Neural cell (in vitro differentiated cells): ENCODE data around the gene MAP1LC3A. TPM values are rescaled to one million over a fixed set of nuclear protein-coding genes. Genes with fewer than 3 reads are reported as not detected.

Experiments
- H2AFZ ChIP-seq: fragments of 200-600, 300-800 bp; sonication (generic), shearing (Covaris generic); 2 replicates; pipeline ENCODE4 v1.6.0; 2014; ENCODE audit warnings: low read depth, mild to moderate bottlenecking, antibody characterized with exemption, low read length, moderate library complexity
- H3F3A ChIP-seq: fragments of 200-600 bp; shearing (Covaris generic); 2 replicates; pipeline ENCODE4 v1.6.1; 2016; ENCODE audit warnings: mild to moderate bottlenecking, moderate library complexity, mixed read lengths, antibody characterized with exemption, low read length; ENCODE audit not compliant: insufficient read depth, poor library complexity, severe bottlenecking
- H3K27ac ChIP-seq: fragments of 200-600, 300-800 bp; sonication (generic), shearing (Covaris generic); 2 replicates; pipeline ENCODE4 v1.5.1; 2014; ENCODE audit warnings: mild to moderate bottlenecking, low read length, moderate library complexity
- H3K27me3 ChIP-seq: fragments of 300-800, 200-600 bp; sonication (generic), shearing (Covaris generic); 2 replicates; pipeline ENCODE4 v1.6.0; 2014; ENCODE audit warnings: mild to moderate bottlenecking, low read depth, low read length, moderate library complexity; ENCODE audit not compliant: insufficient read depth
- H3K36me3 ChIP-seq: fragments of 300-800, 200-600 bp; sonication (generic), shearing (Covaris generic); 2 replicates; pipeline ENCODE4 v1.5.1; 2014; ENCODE audit warnings: mild to moderate bottlenecking, antibody characterized with exemption, low read length, moderate library complexity; ENCODE audit not compliant: insufficient read depth
- H3K4me2 ChIP-seq: fragments of 300-800, 200-600 bp; sonication (generic), shearing (Covaris generic); 2 replicates; pipeline ENCODE4 v1.6.0; 2014; ENCODE audit warnings: mild to moderate bottlenecking, low read length
- H3K4me3 ChIP-seq: fragments of 300-800, 200-600 bp; sonication (generic), shearing (Covaris generic); 2 replicates; pipeline ENCODE4 v1.5.1; 2014; ENCODE audit warnings: mild to moderate bottlenecking, low read length, moderate library complexity
- H3K79me2 ChIP-seq: fragments of 200-600 bp; shearing (Covaris generic); replicated peaks from 2 replicates; pipeline ENCODE4 v1.6.0; 2014; ENCODE audit warnings: mild to moderate bottlenecking, low read length, moderate library complexity; ENCODE audit not compliant: insufficient read depth
- H3K9ac ChIP-seq: fragments of 300-800, 200-600 bp; sonication (generic), shearing (Covaris generic); 2 replicates; pipeline ENCODE4 v1.6.1; 2016; ENCODE audit warnings: mild to moderate bottlenecking, low read length, mixed read lengths
- H3K9me2 ChIP-seq: fragments of 200-600 bp; shearing (Covaris generic); 2 replicates; pipeline ENCODE4 v1.6.1; 2016; ENCODE audit warnings: mild to moderate bottlenecking, low read length, mixed read lengths; ENCODE audit not compliant: insufficient read depth
- H3K9me3 ChIP-seq: fragments of 200-600, 300-800 bp; sonication (generic), shearing (Covaris generic); 2 replicates; pipeline ENCODE4 v1.6.1; 2016; ENCODE audit warnings: mild to moderate bottlenecking, mixed run types, low read length, moderate library complexity, mixed read lengths
- H4K20me1 ChIP-seq: fragments of 200-600 bp; shearing (Covaris generic); 2 replicates; pipeline ENCODE4 v1.6.1; 2016; ENCODE audit warnings: mild to moderate bottlenecking, mixed run types; ENCODE audit not compliant: insufficient read depth
- EP300 ChIP-seq: fragments of 450-650 bp; conservative IDR thresholded peaks from 2 replicates; pipeline ENCODE4 v1.6.1; 2014; ENCODE audit warnings: antibody characterized with exemption, mild to moderate bottlenecking, moderate library complexity; ENCODE audit not compliant: poor library complexity, severe bottlenecking
- EZH2 ChIP-seq: fragments of 200-600, 300-800 bp; shearing (Covaris generic), sonication (generic); IDR thresholded peaks from 2 replicates; pipeline ENCODE4 v1.6.1; 2014; ENCODE audit warnings: antibody characterized with exemption, low read length, borderline replicate concordance, mild to moderate bottlenecking; ENCODE audit not compliant: insufficient read depth, poor library complexity, severe bottlenecking
- POLR2AphosphoS5 ChIP-seq: IDR thresholded peaks from 2 replicates; pipeline ENCODE4 v1.6.1; 2012
- RAD21 ChIP-seq: fragments of 450-650 bp; conservative IDR thresholded peaks from 2 replicates; pipeline ENCODE4 v1.6.1; 2014; ENCODE audit warnings: antibody characterized with exemption, mild to moderate bottlenecking, moderate library complexity
- REST ChIP-seq: IDR thresholded peaks from 2 replicates; pipeline ENCODE4 v1.6.1; 2012; ENCODE audit warnings: borderline replicate concordance
- SMC3 ChIP-seq: fragments of 450-650 bp; conservative IDR thresholded peaks from 2 replicates; pipeline ENCODE4 v1.6.1; 2014; ENCODE audit warnings: antibody characterized with exemption, mild to moderate bottlenecking, moderate library complexity; ENCODE audit not compliant: poor library complexity
- TAF1 ChIP-seq: IDR thresholded peaks from 2 replicates; pipeline ENCODE4 v1.6.1; 2012; ENCODE audit warnings: low read depth
- polyA plus RNA-seq: library from polyadenylated mRNA; depleted of rRNA; stranded (reverse); fragments of >200 nt; gene quantifications from 2 replicates; pipeline ENCODE4 v1.2.3, GENCODE V29; 2014
- small RNA-seq, 3 experiments: library from RNA; depleted of rRNA; stranded (forward); fragments of <200 nt; gene quantifications; one replicate each; pipeline ENCODE3, GENCODE V24; 2012

Gene MAP1LC3A
- polyA plus RNA-seq, 1 donor from 2014 or later = 56.2 TPM

GRCh38 chr20:34607066-34607465 is 48.5 kb downstream of the MAP1LC3A start:
- no peak for TF ChIP-seq REST
- no peak for TF ChIP-seq SMC3
- TF ChIP-seq EZH2 = no peak
- no peak for TF ChIP-seq POLR2AphosphoS5
- no peak for TF ChIP-seq TAF1
- TF ChIP-seq EP300 = no peak
- no peak for TF ChIP-seq RAD21
- H3K4me3 ChIP-seq = no peak overlapping the region
- H3K27me3 ChIP-seq = no peaks in the 10 kb centered on the region
- H3K9me2 ChIP-seq = no peaks in the 10 kb centered on the region
- H3K9ac ChIP-seq = no peak overlapping the region
- no peaks in the 10 kb centered on the region for H3K79me2 ChIP-seq
- no peak overlapping the region for H3K27ac ChIP-seq
- no peaks in the 10 kb centered on the region for H3K9me3 ChIP-seq
- no peaks in the 10 kb centered on the region for H4K20me1 ChIP-seq
- no peaks in the 10 kb centered on the region for H3F3A ChIP-seq
- no peak overlapping the region for H2AFZ ChIP-seq
- no peak overlapping the region for H3K4me2 ChIP-seq
- H3K36me3 ChIP-seq = no peaks in the 10 kb centered on the region

Small RNA genes lying within 50 kb of the gene (small RNA-seq; reads per million reads assigned to genes)
- gene RF00019 = 0 to 1.2 (median 0) reads per million in 3 experiments

Other genes starting within 250 kb of the MAP1LC3A start
- 33.4 and 39.5 TPM in 2 replicates for gene ITCH, start 195.4 kb upstream of the MAP1LC3A start, polyA plus RNA-seq
- 103 and 106 TPM in 2 replicates for gene DYNLRB1, start 42.3 kb upstream of the MAP1LC3A start, polyA plus RNA-seq
- gene PIGU, start 118.4 kb downstream of the MAP1LC3A start, polyA plus RNA-seq = 35.8 and 43.0 TPM in 2 replicates
- 10.7 and 11.5 TPM in 2 replicates for gene TP53INP2, start 145.6 kb downstream of the MAP1LC3A start, polyA plus RNA-seq